Esophagus squamous epithelium (tissue), 4 donors: ENCODE results near the gene PCSK9.

Experiments used
- POLR2A ChIP-seq, 4 donors: fragments of 450-650 bp; IDR thresholded peaks; one replicate each; pipeline ENCODE4 v1.6.1; 2017; ENCODE audit warnings: antibody characterized with exemption in 4 of 4, mild to moderate bottlenecking in 4 of 4, moderate library complexity in 3 of 4
- TF ChIP-seq, protein P1 (sequence below), 6 experiments: fragments of 450-650 bp in 4 of 6; fragments of 200-600 bp in 2 of 6; sonication (generic) in 2 of 6; IDR thresholded peaks; one replicate each; pipeline ENCODE4 v1.5.1; 2016 to 2019; ENCODE audit warnings: antibody characterized with exemption in 6 of 6, mild to moderate bottlenecking in 4 of 6, moderate library complexity in 4 of 6

DNA sequence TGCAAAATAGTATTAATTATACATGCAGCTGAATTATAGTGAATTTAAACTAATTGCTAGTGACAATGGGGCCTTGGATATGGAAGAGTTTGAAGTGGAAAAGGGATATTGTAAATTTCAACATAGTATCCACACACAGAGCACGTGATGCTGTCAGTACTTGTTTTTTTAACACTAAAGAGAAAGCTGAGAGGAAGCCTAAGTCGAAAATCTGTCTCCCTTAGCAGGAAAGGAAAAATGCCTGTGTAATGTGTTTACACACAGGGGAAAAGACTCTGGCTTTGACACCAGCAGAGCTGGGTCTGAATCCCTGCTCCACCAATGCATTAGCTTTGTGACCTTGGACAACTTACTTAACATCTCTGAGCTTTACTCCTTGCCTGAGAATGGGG, 42.6 kb downstream of the PCSK9 start:
- TF ChIP-seq, protein P1, sequence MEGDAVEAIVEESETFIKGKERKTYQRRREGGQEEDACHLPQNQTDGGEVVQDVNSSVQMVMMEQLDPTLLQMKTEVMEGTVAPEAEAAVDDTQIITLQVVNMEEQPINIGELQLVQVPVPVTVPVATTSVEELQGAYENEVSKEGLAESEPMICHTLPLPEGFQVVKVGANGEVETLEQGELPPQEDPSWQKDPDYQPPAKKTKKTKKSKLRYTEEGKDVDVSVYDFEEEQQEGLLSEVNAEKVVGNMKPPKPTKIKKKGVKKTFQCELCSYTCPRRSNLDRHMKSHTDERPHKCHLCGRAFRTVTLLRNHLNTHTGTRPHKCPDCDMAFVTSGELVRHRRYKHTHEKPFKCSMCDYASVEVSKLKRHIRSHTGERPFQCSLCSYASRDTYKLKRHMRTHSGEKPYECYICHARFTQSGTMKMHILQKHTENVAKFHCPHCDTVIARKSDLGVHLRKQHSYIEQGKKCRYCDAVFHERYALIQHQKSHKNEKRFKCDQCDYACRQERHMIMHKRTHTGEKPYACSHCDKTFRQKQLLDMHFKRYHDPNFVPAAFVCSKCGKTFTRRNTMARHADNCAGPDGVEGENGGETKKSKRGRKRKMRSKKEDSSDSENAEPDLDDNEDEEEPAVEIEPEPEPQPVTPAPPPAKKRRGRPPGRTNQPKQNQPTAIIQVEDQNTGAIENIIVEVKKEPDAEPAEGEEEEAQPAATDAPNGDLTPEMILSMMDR (IDR thresholded peaks at IDR 0.05) = no peak
- TF ChIP-seq POLR2A (IDR thresholded peaks at IDR 0.05) = no peak
